AG09319 (cell line): ENCODE data around the gene PNLIPRP3.
A peak's percentile ranks its signal among the peaks of the same experiment; 100 is the strongest.
"Not testable (repeated sequence)": the region's sequence is repeated elsewhere in the genome, so short reads cannot be mapped to it uniquely, and the experiment has no call there.

Experiments used
- DNase-seq: peaks from one replicate; pipeline ENCODE4 v3.0.0-alpha.2; 2010; ENCODE audit warnings: low read depth; ENCODE audit errors: extremely low read depth
- TF ChIP-seq, protein P1 (sequence below): IDR thresholded peaks from 2 replicates; pipeline ENCODE4 v1.5.1; 2011; ENCODE audit warnings: low read depth, mild to moderate bottlenecking, inconsistent platforms, low read length, moderate library complexity

Gene PNLIPRP3

DNA sequence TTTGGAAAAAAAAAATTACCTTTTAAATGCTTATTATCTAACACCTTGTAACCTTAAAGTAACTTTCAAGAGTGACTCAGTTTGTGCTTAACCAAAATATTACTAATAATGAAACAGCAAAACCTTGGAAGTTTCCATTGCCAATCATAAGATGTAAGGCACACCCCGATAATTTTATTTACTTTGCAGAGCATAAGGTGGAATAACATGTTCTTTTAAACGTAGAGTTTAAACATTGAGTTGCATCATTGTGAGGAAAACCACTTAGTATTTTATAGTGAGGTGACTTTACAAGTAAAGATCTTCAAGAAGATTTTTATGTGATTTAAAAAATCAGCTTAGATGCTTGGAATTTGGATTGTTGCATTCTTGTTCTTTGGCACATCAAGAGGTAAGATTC, at the start of gene PNLIPRP3:
Gene PNLIPRP3 (plus strand): TSS at position 177 of the 400 bp plus-strand sequence. CDS start 166 bp downstream, at position 343.
- DNase-seq = no peak
- TF ChIP-seq, protein P1, sequence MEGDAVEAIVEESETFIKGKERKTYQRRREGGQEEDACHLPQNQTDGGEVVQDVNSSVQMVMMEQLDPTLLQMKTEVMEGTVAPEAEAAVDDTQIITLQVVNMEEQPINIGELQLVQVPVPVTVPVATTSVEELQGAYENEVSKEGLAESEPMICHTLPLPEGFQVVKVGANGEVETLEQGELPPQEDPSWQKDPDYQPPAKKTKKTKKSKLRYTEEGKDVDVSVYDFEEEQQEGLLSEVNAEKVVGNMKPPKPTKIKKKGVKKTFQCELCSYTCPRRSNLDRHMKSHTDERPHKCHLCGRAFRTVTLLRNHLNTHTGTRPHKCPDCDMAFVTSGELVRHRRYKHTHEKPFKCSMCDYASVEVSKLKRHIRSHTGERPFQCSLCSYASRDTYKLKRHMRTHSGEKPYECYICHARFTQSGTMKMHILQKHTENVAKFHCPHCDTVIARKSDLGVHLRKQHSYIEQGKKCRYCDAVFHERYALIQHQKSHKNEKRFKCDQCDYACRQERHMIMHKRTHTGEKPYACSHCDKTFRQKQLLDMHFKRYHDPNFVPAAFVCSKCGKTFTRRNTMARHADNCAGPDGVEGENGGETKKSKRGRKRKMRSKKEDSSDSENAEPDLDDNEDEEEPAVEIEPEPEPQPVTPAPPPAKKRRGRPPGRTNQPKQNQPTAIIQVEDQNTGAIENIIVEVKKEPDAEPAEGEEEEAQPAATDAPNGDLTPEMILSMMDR = no peak

DNA sequence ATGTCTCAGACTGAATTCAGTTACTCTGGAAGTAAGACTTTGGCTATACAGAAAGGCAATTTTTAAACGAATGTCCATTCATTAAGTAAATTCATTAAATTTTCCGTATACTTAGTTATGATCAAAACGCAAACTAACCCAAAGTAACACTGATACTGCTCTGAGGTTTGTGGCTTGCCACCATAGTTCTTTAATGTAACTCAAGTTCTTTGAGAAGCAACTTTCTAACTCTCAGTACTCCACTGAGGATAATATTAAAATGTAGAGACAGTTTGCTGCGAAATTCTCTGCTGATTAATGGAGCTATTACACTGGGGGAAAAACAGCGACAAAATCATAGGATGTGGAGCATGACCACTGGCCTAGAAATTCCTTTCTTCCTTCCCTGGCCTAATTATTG, 45.4 kb upstream of the PNLIPRP3 start:
- TF ChIP-seq, protein P1 = no peak
- DNase-seq = no peak

- DNase-seq = no peak
- TF ChIP-seq, protein P1 = no peak
Measured at GRCh38 chr10:116385311-116385710, 42.3 kb upstream of the PNLIPRP3 start.

DNA sequence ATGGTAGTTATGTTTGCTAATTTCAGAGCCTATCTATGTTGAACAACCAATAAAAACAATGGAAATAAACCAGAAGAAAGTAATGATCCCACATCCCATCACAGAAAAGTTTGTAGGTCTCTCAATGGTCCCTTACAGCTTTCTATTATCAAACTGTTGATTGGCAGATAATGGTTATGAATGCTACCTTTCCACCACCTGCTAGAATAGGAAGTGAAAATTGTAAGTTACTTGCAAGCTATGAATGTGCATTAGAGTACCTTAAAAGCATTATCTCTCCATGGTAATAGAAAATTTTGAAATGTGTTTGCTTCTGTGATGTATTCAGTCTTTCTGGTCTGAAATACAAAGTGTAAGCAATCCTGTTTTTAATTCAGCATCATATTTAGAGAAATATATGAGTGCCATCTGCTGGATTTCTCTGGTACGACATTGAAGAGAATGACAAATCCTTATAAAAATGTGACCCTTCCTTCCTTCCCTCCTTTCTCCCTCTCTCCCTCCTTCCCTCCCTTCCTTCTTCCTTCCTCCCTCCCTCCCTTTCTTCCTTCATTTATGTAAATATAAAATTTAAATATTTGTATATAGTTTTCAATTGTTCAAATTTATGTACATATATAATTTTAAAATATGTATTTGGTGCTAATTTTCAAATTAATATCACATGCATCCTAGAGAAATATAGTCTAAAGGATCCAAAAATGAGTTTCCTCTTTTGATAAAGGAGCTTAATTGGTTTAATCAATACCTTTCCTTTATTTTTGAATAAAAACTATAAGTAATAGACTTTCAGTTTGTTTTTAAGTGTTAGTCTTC, 41.4 kb upstream of the PNLIPRP3 start:
- DNase-seq = peak; percentile 3
- TF ChIP-seq, protein P1 = peak; percentile 46

DNA sequence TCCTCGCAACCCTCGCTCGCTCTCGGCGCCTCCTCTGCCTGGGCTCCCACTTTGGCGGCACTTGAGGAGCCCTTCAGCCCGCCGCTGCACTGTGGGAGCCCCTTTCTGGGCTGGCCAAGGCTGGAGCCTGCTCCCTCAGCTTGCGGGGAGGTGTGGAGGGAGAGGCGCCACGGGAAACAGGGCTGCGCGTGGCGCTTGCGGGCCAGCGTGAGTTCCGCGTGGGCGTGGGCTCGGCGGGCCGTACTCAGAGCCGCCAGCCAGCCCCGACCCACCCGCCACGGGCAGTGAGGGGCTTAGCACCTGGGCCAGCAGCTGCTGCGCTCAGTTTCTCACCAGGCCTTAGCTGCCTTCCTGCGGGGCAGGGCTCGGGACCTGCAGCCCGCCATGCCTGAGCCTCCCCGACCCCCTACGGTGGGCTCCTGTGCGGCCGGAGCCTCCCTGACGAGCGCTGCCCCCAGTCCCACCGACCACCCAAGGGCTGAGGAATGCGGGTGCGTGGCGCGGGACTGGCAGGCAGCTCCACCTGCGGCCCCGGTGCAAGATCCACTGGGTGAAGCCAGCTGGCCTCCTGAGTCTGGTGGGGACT, 34.3 kb upstream of the PNLIPRP3 start:
- not testable (repeated sequence) for DNase-seq

GRCh38 chr10:116395223-116395985, 32.2 kb upstream of the PNLIPRP3 start:
- no peak for DNase-seq
- TF ChIP-seq, protein P1 = no peak

- DNase-seq = no peak
- TF ChIP-seq, protein P1 = no peak
Measured at GRCh38 chr10:116398224-116398623, 29.4 kb upstream of the PNLIPRP3 start.
